HCT116 (cell line): ENCODE data around the gene RAPGEF6.

Experiments used
- CBX3 ChIP-seq: IDR thresholded peaks from 2 replicates; pipeline ENCODE4 v1.6.1; 2012; ENCODE audit warnings: low read depth
- CEBPB ChIP-seq: IDR thresholded peaks from 2 replicates; pipeline ENCODE4 v1.6.1; 2012; ENCODE audit warnings: low read depth
- JUND ChIP-seq: IDR thresholded peaks from 2 replicates; pipeline ENCODE4 v1.6.1; 2012
- POLR2A ChIP-seq: IDR thresholded peaks from 2 replicates; pipeline ENCODE4 v1.7.0; 2011; ENCODE audit warnings: borderline replicate concordance; ENCODE audit not compliant: insufficient read depth, insufficient read length; ENCODE audit errors: extremely low read depth
- POLR2AphosphoS5 ChIP-seq: IDR thresholded peaks from 2 replicates; pipeline ENCODE4 v1.6.1; 2011; ENCODE audit warnings: mild to moderate bottlenecking, low read depth, low read length, moderate library complexity
- SIN3A ChIP-seq: IDR thresholded peaks from 2 replicates; pipeline ENCODE4 v1.6.1; 2012; ENCODE audit warnings: low read depth
- SP1 ChIP-seq: IDR thresholded peaks from 2 replicates; pipeline ENCODE4 v1.6.1; 2012; ENCODE audit warnings: low read depth
- ZFX ChIP-seq: fragments of 450-650 bp; IDR thresholded peaks from 2 replicates; pipeline ENCODE4 v1.6.1; 2017
- ZNF274 ChIP-seq: fragments of 200-500 bp; sonication (Bioruptor generic); IDR thresholded peaks from 2 replicates; pipeline ENCODE4 v1.6.1; 2014; ENCODE audit warnings: mild to moderate bottlenecking, low read depth, low read length, inconsistent platforms
- TF ChIP-seq, protein P1 (sequence below), 3 experiments: fragments of 200-600 bp in 1 of 3; sonication (generic) in 1 of 3; IDR thresholded peaks in 2 of 3; conservative IDR thresholded peaks in 1 of 3; 2 replicates each; pipeline ENCODE4 v1.5.1; 2012 to 2017; ENCODE audit warnings: low read depth in 2 of 3, low read length in 2 of 3, antibody characterized with exemption in 1 of 3, borderline replicate concordance in 1 of 3, control low read depth in 1 of 3, mild to moderate bottlenecking in 1 of 3, mixed read lengths in 1 of 3, mixed run types in 1 of 3, moderate library complexity in 1 of 3; ENCODE audit not compliant: insufficient read depth in 1 of 3
- TF ChIP-seq, protein P2 (sequence below): IDR thresholded peaks from 2 replicates; pipeline ENCODE4 v1.6.1; 2012; ENCODE audit warnings: low read depth
- TF ChIP-seq, protein P3 (sequence below): IDR thresholded peaks from 2 replicates; pipeline ENCODE4 v1.6.1; 2012
- TF ChIP-seq, protein P4 (sequence below): IDR thresholded peaks from 2 replicates; pipeline ENCODE4 v1.6.1; 2012

DNA sequence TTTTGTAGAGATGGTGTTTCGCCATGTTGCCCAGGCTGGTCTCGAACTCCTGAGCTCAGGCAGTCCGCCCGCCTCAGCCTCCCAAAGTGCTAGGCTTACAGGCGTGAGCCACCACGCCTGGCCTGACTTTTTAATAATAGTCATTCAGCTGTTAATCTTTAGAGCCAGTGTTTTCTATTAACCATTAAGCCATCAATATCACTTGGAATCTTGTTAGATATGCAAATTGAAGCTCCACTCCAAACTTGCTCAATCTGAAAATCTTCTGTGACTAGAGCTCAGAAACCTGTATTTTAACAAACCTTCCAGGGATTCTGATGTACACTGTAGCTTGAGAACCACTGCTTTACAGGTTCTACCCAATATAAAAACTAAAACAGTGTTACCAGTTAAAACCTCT lies 257.7 kb downstream of the RAPGEF6 start:
- TF ChIP-seq, protein P1, sequence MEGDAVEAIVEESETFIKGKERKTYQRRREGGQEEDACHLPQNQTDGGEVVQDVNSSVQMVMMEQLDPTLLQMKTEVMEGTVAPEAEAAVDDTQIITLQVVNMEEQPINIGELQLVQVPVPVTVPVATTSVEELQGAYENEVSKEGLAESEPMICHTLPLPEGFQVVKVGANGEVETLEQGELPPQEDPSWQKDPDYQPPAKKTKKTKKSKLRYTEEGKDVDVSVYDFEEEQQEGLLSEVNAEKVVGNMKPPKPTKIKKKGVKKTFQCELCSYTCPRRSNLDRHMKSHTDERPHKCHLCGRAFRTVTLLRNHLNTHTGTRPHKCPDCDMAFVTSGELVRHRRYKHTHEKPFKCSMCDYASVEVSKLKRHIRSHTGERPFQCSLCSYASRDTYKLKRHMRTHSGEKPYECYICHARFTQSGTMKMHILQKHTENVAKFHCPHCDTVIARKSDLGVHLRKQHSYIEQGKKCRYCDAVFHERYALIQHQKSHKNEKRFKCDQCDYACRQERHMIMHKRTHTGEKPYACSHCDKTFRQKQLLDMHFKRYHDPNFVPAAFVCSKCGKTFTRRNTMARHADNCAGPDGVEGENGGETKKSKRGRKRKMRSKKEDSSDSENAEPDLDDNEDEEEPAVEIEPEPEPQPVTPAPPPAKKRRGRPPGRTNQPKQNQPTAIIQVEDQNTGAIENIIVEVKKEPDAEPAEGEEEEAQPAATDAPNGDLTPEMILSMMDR (IDR thresholded peaks at IDR 0.05 in 2 of 3, conservative IDR thresholded peaks at IDR 0.05 in 1 of 3; ENCODE audit: borderline replicate concordance in 1 of 3, insufficient read depth in 1 of 3, low read depth in 2 of 3, low read length in 2 of 3): no peak
- TF ChIP-seq CEBPB (no peak), POLR2A (no peak), SP1 (no peak), ZNF274 (no peak), ZFX (no peak), CBX3 (no peak), POLR2AphosphoS5 (no peak), SIN3A (no peak), JUND (no peak)
- TF ChIP-seq, protein P2, sequence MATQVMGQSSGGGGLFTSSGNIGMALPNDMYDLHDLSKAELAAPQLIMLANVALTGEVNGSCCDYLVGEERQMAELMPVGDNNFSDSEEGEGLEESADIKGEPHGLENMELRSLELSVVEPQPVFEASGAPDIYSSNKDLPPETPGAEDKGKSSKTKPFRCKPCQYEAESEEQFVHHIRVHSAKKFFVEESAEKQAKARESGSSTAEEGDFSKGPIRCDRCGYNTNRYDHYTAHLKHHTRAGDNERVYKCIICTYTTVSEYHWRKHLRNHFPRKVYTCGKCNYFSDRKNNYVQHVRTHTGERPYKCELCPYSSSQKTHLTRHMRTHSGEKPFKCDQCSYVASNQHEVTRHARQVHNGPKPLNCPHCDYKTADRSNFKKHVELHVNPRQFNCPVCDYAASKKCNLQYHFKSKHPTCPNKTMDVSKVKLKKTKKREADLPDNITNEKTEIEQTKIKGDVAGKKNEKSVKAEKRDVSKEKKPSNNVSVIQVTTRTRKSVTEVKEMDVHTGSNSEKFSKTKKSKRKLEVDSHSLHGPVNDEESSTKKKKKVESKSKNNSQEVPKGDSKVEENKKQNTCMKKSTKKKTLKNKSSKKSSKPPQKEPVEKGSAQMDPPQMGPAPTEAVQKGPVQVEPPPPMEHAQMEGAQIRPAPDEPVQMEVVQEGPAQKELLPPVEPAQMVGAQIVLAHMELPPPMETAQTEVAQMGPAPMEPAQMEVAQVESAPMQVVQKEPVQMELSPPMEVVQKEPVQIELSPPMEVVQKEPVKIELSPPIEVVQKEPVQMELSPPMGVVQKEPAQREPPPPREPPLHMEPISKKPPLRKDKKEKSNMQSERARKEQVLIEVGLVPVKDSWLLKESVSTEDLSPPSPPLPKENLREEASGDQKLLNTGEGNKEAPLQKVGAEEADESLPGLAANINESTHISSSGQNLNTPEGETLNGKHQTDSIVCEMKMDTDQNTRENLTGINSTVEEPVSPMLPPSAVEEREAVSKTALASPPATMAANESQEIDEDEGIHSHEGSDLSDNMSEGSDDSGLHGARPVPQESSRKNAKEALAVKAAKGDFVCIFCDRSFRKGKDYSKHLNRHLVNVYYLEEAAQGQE: no peak
- TF ChIP-seq, protein P3, sequence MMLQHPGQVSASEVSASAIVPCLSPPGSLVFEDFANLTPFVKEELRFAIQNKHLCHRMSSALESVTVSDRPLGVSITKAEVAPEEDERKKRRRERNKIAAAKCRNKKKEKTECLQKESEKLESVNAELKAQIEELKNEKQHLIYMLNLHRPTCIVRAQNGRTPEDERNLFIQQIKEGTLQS: no peak
- TF ChIP-seq, protein P4, sequence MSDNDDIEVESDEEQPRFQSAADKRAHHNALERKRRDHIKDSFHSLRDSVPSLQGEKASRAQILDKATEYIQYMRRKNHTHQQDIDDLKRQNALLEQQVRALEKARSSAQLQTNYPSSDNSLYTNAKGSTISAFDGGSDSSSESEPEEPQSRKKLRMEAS: no peak
